Fibroblast of lung (primary cell): ENCODE measurements around the gene NR2C2.

Experiments used
- CTCF ChIP-seq, 2 donors: IDR thresholded peaks in 1 of 2; conservative IDR thresholded peaks in 1 of 2; 1 replicate in 1 of 2; 2 replicates in 1 of 2; pipeline ENCODE4 v1.5.1; 2011 to 2012; ENCODE audit warnings: low read length in 2 of 2, control low read depth in 1 of 2, inconsistent platforms in 1 of 2, low read depth in 1 of 2, mild to moderate bottlenecking in 1 of 2
- EZH2 ChIP-seq: IDR thresholded peaks from 2 replicates; pipeline ENCODE4 v1.5.1; 2012; ENCODE audit warnings: low read length, control low read depth, mild to moderate bottlenecking; ENCODE audit errors: missing control alignments

- no peak for TF ChIP-seq CTCF (conservative IDR thresholded peaks at IDR 0.05 in 1 of 2, IDR thresholded peaks at IDR 0.05 in 1 of 2; ENCODE audit: low read depth in 1 of 2, low read length in 2 of 2)
- no peak for TF ChIP-seq EZH2
Observed at GRCh38 chr3:15074500-15074899, 127.1 kb downstream of the NR2C2 start.
